Keratinocyte (primary cell): Measurements from ENCODE around the gene STARD5. TPM values are rescaled to one million over a fixed set of nuclear protein-coding genes. Genes with fewer than 3 reads are reported as not detected.

ENCODE experiments used
- DNase-seq: peaks from one replicate; pipeline ENCODE4 v3.0.0-alpha.2; 2011; ENCODE audit warnings: low read depth, missing footprints, low spot score
- FAIRE-seq: peaks from 2 replicates; lab custom pipeline; 2011; peaks lifted over from hg19 to GRCh38; lab: Jason Lieb, UNC
- H2AFZ ChIP-seq: 2 replicates; pipeline ENCODE4 v1.6.0; 2012; ENCODE audit warnings: low read length, control low read depth, inconsistent platforms; ENCODE audit not compliant: control insufficient read depth
- H3K27ac ChIP-seq: 2 replicates; pipeline ENCODE4 v1.5.1; 2011; ENCODE audit warnings: low read length; ENCODE audit not compliant: control insufficient read depth, insufficient read depth
- H3K27me3 ChIP-seq: 3 replicates; pipeline ENCODE4 v1.6.0; 2011; ENCODE audit warnings: low read length; ENCODE audit not compliant: control insufficient read depth, insufficient read depth; ENCODE audit errors: extremely low read depth
- H3K36me3 ChIP-seq, 2 experiments: 2 replicates in 1 of 2; 3 replicates in 1 of 2; pipeline ENCODE4 v1.5.1; 2011; ENCODE audit warnings: low read length in 2 of 2, mild to moderate bottlenecking in 1 of 2; ENCODE audit not compliant: control insufficient read depth in 2 of 2, insufficient read depth in 2 of 2; ENCODE audit errors: extremely low read depth in 1 of 2
- H3K4me1 ChIP-seq: 3 replicates; pipeline ENCODE4 v1.5.1; 2011; ENCODE audit warnings: low read length; ENCODE audit not compliant: control insufficient read depth, insufficient read depth; ENCODE audit errors: extremely low read depth
- H3K4me2 ChIP-seq: 3 replicates; pipeline ENCODE4 v1.6.0; 2011; ENCODE audit warnings: low read depth, low read length; ENCODE audit not compliant: control insufficient read depth, insufficient read depth; ENCODE audit errors: extremely low read depth
- H3K4me3 ChIP-seq, 3 experiments: fragments of 200-600 bp in 1 of 3; sonication (generic) in 1 of 3; 2 replicates in 2 of 3; 3 replicates in 1 of 3; pipeline ENCODE4 v1.5.1; 2011 to 2016; ENCODE audit warnings: low read length in 3 of 3, mild to moderate bottlenecking in 3 of 3, control low read depth in 2 of 3, inconsistent platforms in 1 of 3, low read depth in 1 of 3, mixed read lengths in 1 of 3, mixed run types in 1 of 3, moderate library complexity in 1 of 3; ENCODE audit not compliant: control insufficient read depth in 2 of 3, insufficient read depth in 2 of 3; ENCODE audit errors: extremely low read depth in 1 of 3
- H3K79me2 ChIP-seq: 2 replicates; pipeline ENCODE4 v1.6.0; 2012; ENCODE audit warnings: low read length; ENCODE audit not compliant: control insufficient read depth, insufficient read depth
- H3K9ac ChIP-seq: 3 replicates; pipeline ENCODE4 v1.6.0; 2011; ENCODE audit warnings: low read length; ENCODE audit not compliant: control insufficient read depth, insufficient read depth; ENCODE audit errors: extremely low read depth
- H3K9me1 ChIP-seq: 3 replicates; pipeline ENCODE4 v1.6.0; 2011; ENCODE audit warnings: low read length; ENCODE audit not compliant: control insufficient read depth, insufficient read depth; ENCODE audit errors: extremely low read depth
- H3K9me3 ChIP-seq: 2 replicates; pipeline ENCODE4 v1.5.1; 2012; ENCODE audit warnings: low read depth, low read length; ENCODE audit not compliant: control insufficient read depth
- H4K20me1 ChIP-seq: 3 replicates; pipeline ENCODE4 v1.6.0; 2011; ENCODE audit warnings: low read length; ENCODE audit not compliant: control insufficient read depth, insufficient read depth; ENCODE audit errors: extremely low read depth
- CTCF ChIP-seq, 3 experiments: IDR thresholded peaks in 1 of 3; conservative IDR thresholded peaks in 1 of 3; optimal IDR thresholded peaks in 1 of 3; 2 replicates in 2 of 3; 3 replicates in 1 of 3; pipeline versions ENCODE3 to v1.5.1; 2011; ENCODE audit warnings: low read length in 3 of 3, mild to moderate bottlenecking in 3 of 3, moderate library complexity in 2 of 3, control low read depth in 1 of 3, inconsistent platforms in 1 of 3; ENCODE audit not compliant: insufficient read depth in 2 of 3; ENCODE audit errors: extremely low read depth in 1 of 3
- EZH2 ChIP-seq: IDR thresholded peaks from one replicate; pipeline ENCODE4 v1.6.1; 2012; ENCODE audit warnings: inconsistent platforms, mild to moderate bottlenecking, low read length, moderate library complexity
- dilution Hi-C: fragments of 300-500 bp; cut with MboI; formaldehyde crosslinking; loops from one replicate; pipeline ENCODE4 v1.7.0; 2020; ENCODE audit warnings: low sequenced_read_pairs; ENCODE audit not compliant: extremely low pct_ligation_motif_present
- polyA plus RNA-seq, 5 experiments: library from polyadenylated mRNA; depleted of rRNA in 3 of 5; stranded (reverse) in 3 of 5; stranded (forward) in 1 of 5; unstranded in 1 of 5; fragments of >200 nt; gene quantifications; 1 replicate in 1 of 5; 2 replicates in 3 of 5; 3 replicates in 1 of 5; pipeline versions ENCODE4 v1.2.1 to v1.2.3, GENCODE V29; 2011 to 2012; ENCODE audit warnings: missing spikeins in 2 of 5, low read depth in 1 of 5, low replicate concordance in 1 of 5

The STARD5 gene
- polyA plus RNA-seq, 1 donor (not counting 4 experiments of a cell fraction or from before 2014, with no cell fraction given), result 38.8 TPM

- no peak for FAIRE-seq
- Histone ChIP-seq H3K4me3 (no peak overlapping the region), H3K9ac (no peak overlapping the region), H3K9me3 (no peaks in the 10 kb centered on the region), H3K27ac (no peak overlapping the region), H3K9me1 (no peaks in the 10 kb centered on the region), H3K4me2 (no peak overlapping the region), H3K36me3 (no peaks in the 10 kb centered on the region), H2AFZ (no peak overlapping the region), H3K4me1 (no peaks in the 10 kb centered on the region), H4K20me1 (no peaks in the 10 kb centered on the region), H3K27me3 (no peaks in the 10 kb centered on the region), H3K79me2 (no peaks in the 10 kb centered on the region)
- dilution Hi-C loops, result no loop called here
- DNase-seq, result no peak
- no peak for TF ChIP-seq EZH2
- no peak for TF ChIP-seq CTCF (optimal IDR thresholded peaks at IDR 0.05 in 1 of 3, IDR thresholded peaks at IDR 0.05 in 1 of 3, conservative IDR thresholded peaks at IDR 0.05 in 1 of 3; ENCODE audit: extremely low read depth in 1 of 3, insufficient read depth in 2 of 3, low read length in 3 of 3)
Observed at GRCh38 chr15:81273855-81274254, 50.1 kb downstream of the STARD5 start.

- FAIRE-seq (no peak), DNase-seq (no peak)
- Histone ChIP-seq H4K20me1 (no peaks in the 10 kb centered on the region), H3K27me3 (no peaks in the 10 kb centered on the region), H3K9ac (no peak overlapping the region), H3K4me3 (no peak overlapping the region), H3K27ac (no peak overlapping the region), H3K79me2 (no peaks in the 10 kb centered on the region), H3K36me3 (no peaks in the 10 kb centered on the region), H3K9me3 (no peaks in the 10 kb centered on the region), H3K4me1 (no peaks in the 10 kb centered on the region), H3K9me1 (no peaks in the 10 kb centered on the region), H3K4me2 (no peak overlapping the region), H2AFZ (no peak overlapping the region)
- dilution Hi-C loops, result no loop called here
- TF ChIP-seq EZH2 (no peak), CTCF (optimal IDR thresholded peaks at IDR 0.05 in 1 of 3, IDR thresholded peaks at IDR 0.05 in 1 of 3, conservative IDR thresholded peaks at IDR 0.05 in 1 of 3; ENCODE audit: extremely low read depth in 1 of 3, insufficient read depth in 2 of 3, low read length in 3 of 3) (no peak)
Observed at GRCh38 chr15:81273200-81273599, 50.7 kb downstream of the STARD5 start.
